HepG2 (cell line): Measurements from ENCODE around the gene WDR47. TPM values are rescaled to one million over a fixed set of nuclear protein-coding genes. Genes with fewer than 3 reads are reported as not detected.

Source experiments
- ATF7-NPFF ChIP-seq: sonication (generic); formaldehyde crosslinking; IDR thresholded peaks from 2 replicates; pipeline ENCODE4 v1.8.1; 2023; ENCODE audit warnings: mild to moderate bottlenecking, low read depth, missing genetic modification reagents, moderate library complexity
- FOXO1 ChIP-seq: sonication (generic); formaldehyde crosslinking; IDR thresholded peaks from 2 replicates; pipeline ENCODE4 v1.4.0; 2020; ENCODE audit warnings: missing genetic modification reagents
- HIVEP1 ChIP-seq: sonication (generic); formaldehyde crosslinking; IDR thresholded peaks from 2 replicates; pipeline ENCODE4 v1.4.0; 2020; ENCODE audit warnings: mild to moderate bottlenecking, missing genetic modification reagents
- KAT8 ChIP-seq: IDR thresholded peaks from 2 replicates; pipeline ENCODE4 v1.6.1; 2016; ENCODE audit warnings: missing genetic modification reagents, missing compliant biosample characterization
- NCOA2 ChIP-seq: sonication (generic); formaldehyde crosslinking; IDR thresholded peaks from 2 replicates; pipeline ENCODE4 v1.8.0; 2022; ENCODE audit warnings: inconsistent platforms
- NFE2L2 ChIP-seq: fragments of 150-350 bp; IDR thresholded peaks from 2 replicates; pipeline ENCODE4 v1.6.1; 2014; ENCODE audit warnings: low read length
- RXRA ChIP-seq: sonication (generic); formaldehyde crosslinking; IDR thresholded peaks from 2 replicates; pipeline ENCODE4 v1.5.1; 2020; ENCODE audit warnings: missing genetic modification reagents
- SIN3B ChIP-seq: fragments of 150-350 bp; IDR thresholded peaks from 2 replicates; pipeline ENCODE4 v1.6.1; 2014; ENCODE audit warnings: low read length
- TRIM24 ChIP-seq: sonication (generic); formaldehyde crosslinking; IDR thresholded peaks from 2 replicates; pipeline ENCODE4 v1.8.0; 2022; ENCODE audit warnings: mild to moderate bottlenecking, missing genetic modification reagents
- WIZ ChIP-seq: sonication (generic); formaldehyde crosslinking; IDR thresholded peaks from 2 replicates; pipeline ENCODE4 v1.5.1; 2020; ENCODE audit warnings: mild to moderate bottlenecking, missing genetic modification reagents
- ZBTB42 ChIP-seq: sonication (generic); formaldehyde crosslinking; IDR thresholded peaks from 2 replicates; pipeline ENCODE4 v1.5.0; 2020; ENCODE audit warnings: mild to moderate bottlenecking, missing genetic modification reagents
- ZKSCAN5 ChIP-seq: sonication (generic); formaldehyde crosslinking; IDR thresholded peaks from 2 replicates; pipeline ENCODE4 v1.5.1; 2020; ENCODE audit warnings: mild to moderate bottlenecking, missing genetic modification reagents
- ZNF260 ChIP-seq: sonication (generic); formaldehyde crosslinking; IDR thresholded peaks from 2 replicates; pipeline ENCODE4 v1.4.0; 2020; ENCODE audit warnings: missing genetic modification reagents, low read depth, mild to moderate bottlenecking, borderline replicate concordance
- ZNF431 ChIP-seq: sonication (generic); formaldehyde crosslinking; IDR thresholded peaks from 2 replicates; pipeline ENCODE4 v1.9.0; 2022; ENCODE audit warnings: missing genetic modification reagents, low read depth, mild to moderate bottlenecking, borderline replicate concordance
- ZNF629 ChIP-seq: sonication (generic); formaldehyde crosslinking; conservative IDR thresholded peaks from 2 replicates; pipeline ENCODE4 v1.5.0; 2020; ENCODE audit warnings: missing genetic modification reagents
- ZNF709 ChIP-seq: sonication (generic); formaldehyde crosslinking; IDR thresholded peaks from 2 replicates; pipeline ENCODE4 v1.5.0; 2020; ENCODE audit warnings: mild to moderate bottlenecking, missing genetic modification reagents
- ZNF891 ChIP-seq: sonication (generic); formaldehyde crosslinking; IDR thresholded peaks from 2 replicates; pipeline ENCODE4 v1.5.0; 2020; ENCODE audit warnings: mild to moderate bottlenecking, missing genetic modification reagents
- polyA plus RNA-seq, 8 experiments: library from polyadenylated mRNA; depleted of rRNA in 3 of 8; stranded (reverse) in 7 of 8; unstranded in 1 of 8; fragments of >200 nt; fragmentation: Illumina TruSeq in 4 of 8; extraction: Trizol in 4 of 8; gene quantifications; 2 replicates each; pipeline versions ENCODE4 v1.2.1 to v1.2.3, GENCODE V29; 2011 to 2016; ENCODE audit warnings: low read depth in 4 of 8, missing spikeins in 1 of 8, mixed read lengths in 1 of 8; ENCODE audit not compliant: insufficient read depth in 1 of 8
- total RNA-seq, 5 experiments: library from RNA; depleted of rRNA; stranded (reverse); fragments of >200 nt; fragmentation: Illumina TruSeq; extraction: Trizol; gene quantifications; 2 replicates each; pipeline ENCODE4 v1.2.3, GENCODE V29; 2016; ENCODE audit warnings: low read depth in 1 of 5
- TF ChIP-seq, protein P1 (sequence below): sonication (generic); formaldehyde crosslinking; conservative IDR thresholded peaks from 2 replicates; pipeline ENCODE4 v1.4.0; 2020; ENCODE audit warnings: mild to moderate bottlenecking, missing genetic modification reagents, moderate library complexity
- TF ChIP-seq, protein P2 (sequence below): sonication (generic); formaldehyde crosslinking; IDR thresholded peaks from 2 replicates; pipeline ENCODE4 v1.4.0; 2020; ENCODE audit warnings: mild to moderate bottlenecking, missing genetic modification reagents

Gene WDR47
- total and polyA plus RNA-seq, 2 of the 13 experiments (the other 11 are each of a cell fraction or from before 2014, with no cell fraction given), result 4.3 to 5.9 TPM

DNA sequence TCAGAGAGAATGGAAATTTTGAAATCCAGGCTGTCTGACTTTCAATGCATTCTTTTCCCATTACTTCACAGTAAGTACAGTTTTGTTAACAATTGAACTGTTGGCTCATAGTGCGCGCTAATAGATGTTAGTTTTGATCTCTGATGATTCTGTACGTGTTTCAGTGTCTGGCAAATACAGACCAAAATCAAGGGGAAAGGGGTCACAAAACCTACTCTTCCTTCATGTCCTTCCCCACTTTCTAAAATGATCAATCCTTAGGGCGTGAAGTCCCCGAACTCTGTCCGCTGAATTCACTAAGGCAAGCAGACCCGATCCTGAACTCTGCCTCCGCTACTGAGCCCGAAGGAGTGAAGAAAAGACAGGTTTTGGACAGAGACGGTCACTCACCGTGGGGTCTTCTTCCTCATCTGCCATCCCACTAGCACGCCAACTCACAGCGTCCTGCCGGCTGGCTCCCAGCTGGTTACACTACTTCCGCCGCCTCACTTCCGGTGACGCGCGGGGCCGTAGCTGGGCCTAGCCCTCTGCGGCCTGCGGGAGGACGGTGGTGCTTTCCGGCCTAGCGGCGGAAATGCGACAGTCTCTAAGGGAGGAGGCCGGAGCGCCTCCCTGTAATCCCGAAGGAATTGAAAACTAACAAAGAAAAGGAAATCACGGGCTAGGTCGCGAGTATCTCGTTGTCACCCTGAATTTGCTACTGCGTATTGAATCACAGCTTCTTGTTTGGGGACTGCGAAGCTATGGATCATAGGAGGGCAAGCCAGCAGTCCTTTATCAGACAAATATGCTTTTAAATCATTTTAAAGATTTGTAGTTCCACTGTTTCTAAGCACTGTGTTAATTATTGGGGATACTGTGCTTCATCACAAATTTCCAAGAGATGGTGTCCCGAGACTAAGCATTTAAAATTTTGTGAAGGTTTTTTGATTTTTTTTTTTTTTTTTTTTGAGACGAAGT, 33.9 kb upstream of the WDR47 start, which contains the start of gene TAF13 (continued):
- TF ChIP-seq ZNF629 (CRISPR knock-in tag) (no peak), NCOA2 (CRISPR knock-in tag) (peak; percentile 49; the same call in 1 of the 2 replicates), RXRA (CRISPR knock-in tag) (peak; percentile 43; the same call in 1 of the 2 replicates), SIN3B (peak; percentile 65; the same call in 1 of the 2 replicates), TRIM24 (CRISPR knock-in tag) (no peak), ZNF431 (CRISPR knock-in tag) (peak; percentile 64; the same call in 1 of the 2 replicates), ZBTB42 (no peak), FOXO1 (CRISPR knock-in tag) (no peak; the same call in 1 of the 2 replicates), ATF7-NPFF (CRISPR knock-in tag) (0 out of 2 replicates have a peak, but pooled peaks have one; percentile 42), KAT8 (CRISPR knock-in tag) (peak; percentile 98), ZNF260 (CRISPR knock-in tag) (no peak), ZNF709 (CRISPR knock-in tag) (no peak), ZKSCAN5 (CRISPR knock-in tag) (no peak), HIVEP1 (CRISPR knock-in tag) (peak; percentile 68), WIZ (no peak; the same call in 1 of the 2 replicates), NFE2L2 (no peak), ZNF891 (CRISPR knock-in tag) (no peak)
- TF ChIP-seq, protein P1, sequence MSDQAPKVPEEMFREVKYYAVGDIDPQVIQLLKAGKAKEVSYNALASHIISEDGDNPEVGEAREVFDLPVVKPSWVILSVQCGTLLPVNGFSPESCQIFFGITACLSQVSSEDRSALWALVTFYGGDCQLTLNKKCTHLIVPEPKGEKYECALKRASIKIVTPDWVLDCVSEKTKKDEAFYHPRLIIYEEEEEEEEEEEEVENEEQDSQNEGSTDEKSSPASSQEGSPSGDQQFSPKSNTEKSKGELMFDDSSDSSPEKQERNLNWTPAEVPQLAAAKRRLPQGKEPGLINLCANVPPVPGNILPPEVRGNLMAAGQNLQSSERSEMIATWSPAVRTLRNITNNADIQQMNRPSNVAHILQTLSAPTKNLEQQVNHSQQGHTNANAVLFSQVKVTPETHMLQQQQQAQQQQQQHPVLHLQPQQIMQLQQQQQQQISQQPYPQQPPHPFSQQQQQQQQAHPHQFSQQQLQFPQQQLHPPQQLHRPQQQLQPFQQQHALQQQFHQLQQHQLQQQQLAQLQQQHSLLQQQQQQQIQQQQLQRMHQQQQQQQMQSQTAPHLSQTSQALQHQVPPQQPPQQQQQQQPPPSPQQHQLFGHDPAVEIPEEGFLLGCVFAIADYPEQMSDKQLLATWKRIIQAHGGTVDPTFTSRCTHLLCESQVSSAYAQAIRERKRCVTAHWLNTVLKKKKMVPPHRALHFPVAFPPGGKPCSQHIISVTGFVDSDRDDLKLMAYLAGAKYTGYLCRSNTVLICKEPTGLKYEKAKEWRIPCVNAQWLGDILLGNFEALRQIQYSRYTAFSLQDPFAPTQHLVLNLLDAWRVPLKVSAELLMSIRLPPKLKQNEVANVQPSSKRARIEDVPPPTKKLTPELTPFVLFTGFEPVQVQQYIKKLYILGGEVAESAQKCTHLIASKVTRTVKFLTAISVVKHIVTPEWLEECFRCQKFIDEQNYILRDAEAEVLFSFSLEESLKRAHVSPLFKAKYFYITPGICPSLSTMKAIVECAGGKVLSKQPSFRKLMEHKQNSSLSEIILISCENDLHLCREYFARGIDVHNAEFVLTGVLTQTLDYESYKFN (CRISPR knock-in tag), result peak; percentile 38
- TF ChIP-seq, protein P2, sequence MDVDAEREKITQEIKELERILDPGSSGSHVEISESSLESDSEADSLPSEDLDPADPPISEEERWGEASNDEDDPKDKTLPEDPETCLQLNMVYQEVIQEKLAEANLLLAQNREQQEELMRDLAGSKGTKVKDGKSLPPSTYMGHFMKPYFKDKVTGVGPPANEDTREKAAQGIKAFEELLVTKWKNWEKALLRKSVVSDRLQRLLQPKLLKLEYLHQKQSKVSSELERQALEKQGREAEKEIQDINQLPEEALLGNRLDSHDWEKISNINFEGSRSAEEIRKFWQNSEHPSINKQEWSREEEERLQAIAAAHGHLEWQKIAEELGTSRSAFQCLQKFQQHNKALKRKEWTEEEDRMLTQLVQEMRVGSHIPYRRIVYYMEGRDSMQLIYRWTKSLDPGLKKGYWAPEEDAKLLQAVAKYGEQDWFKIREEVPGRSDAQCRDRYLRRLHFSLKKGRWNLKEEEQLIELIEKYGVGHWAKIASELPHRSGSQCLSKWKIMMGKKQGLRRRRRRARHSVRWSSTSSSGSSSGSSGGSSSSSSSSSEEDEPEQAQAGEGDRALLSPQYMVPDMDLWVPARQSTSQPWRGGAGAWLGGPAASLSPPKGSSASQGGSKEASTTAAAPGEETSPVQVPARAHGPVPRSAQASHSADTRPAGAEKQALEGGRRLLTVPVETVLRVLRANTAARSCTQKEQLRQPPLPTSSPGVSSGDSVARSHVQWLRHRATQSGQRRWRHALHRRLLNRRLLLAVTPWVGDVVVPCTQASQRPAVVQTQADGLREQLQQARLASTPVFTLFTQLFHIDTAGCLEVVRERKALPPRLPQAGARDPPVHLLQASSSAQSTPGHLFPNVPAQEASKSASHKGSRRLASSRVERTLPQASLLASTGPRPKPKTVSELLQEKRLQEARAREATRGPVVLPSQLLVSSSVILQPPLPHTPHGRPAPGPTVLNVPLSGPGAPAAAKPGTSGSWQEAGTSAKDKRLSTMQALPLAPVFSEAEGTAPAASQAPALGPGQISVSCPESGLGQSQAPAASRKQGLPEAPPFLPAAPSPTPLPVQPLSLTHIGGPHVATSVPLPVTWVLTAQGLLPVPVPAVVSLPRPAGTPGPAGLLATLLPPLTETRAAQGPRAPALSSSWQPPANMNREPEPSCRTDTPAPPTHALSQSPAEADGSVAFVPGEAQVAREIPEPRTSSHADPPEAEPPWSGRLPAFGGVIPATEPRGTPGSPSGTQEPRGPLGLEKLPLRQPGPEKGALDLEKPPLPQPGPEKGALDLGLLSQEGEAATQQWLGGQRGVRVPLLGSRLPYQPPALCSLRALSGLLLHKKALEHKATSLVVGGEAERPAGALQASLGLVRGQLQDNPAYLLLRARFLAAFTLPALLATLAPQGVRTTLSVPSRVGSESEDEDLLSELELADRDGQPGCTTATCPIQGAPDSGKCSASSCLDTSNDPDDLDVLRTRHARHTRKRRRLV (CRISPR knock-in tag), result no peak
